Activated CD8-positive, alpha-beta T cell treated with anti-CD3 and anti-CD28 coated beads, Interleukin-2, amount 10 ng/mL, durations not matched to agents 7 days and 5 days (primary cell): Measurements from ENCODE around the gene TMEM33. TPM values are rescaled to one million over a fixed set of nuclear protein-coding genes. Genes with fewer than 3 reads are reported as not detected.
A peak's percentile ranks its signal among the peaks of the same experiment; 100 is the strongest.

ENCODE experiments used
- ATAC-seq: fragments of 150-1000 bp; cut with Tn5 transposase; one replicate; pipeline ENCODE4 v1.10.0; 2021; ENCODE audit warnings: moderate library complexity
- CTCF ChIA-PET: fragments of 350-600 bp; sonication (Branson Sonifier 250); formaldehyde crosslinking; loops from one replicate; lab custom pipeline; 2021; ENCODE audit warnings: antibody characterized with exemption; lab: Charles Lee
- POLR2A ChIA-PET: fragments of 350-600 bp; sonication (Branson Sonifier 250); formaldehyde crosslinking; loops from one replicate; lab custom pipeline; 2021; ENCODE audit warnings: antibody characterized with exemption; lab: Charles Lee
- DNase-seq: peaks from one replicate; pipeline ENCODE4 v3.0.0-alpha.2; 2020
- H3K27ac Mint-ChIP-seq: one replicate; pipeline ENCODE4 v1.8.0; 2021; ENCODE audit warnings: mild to moderate bottlenecking, mixed read lengths
- H3K27me3 Mint-ChIP-seq: one replicate; pipeline ENCODE4 v1.8.0; 2021; ENCODE audit warnings: low read depth, mixed read lengths
- H3K36me3 Mint-ChIP-seq: one replicate; pipeline ENCODE4 v1.8.0; 2021; ENCODE audit warnings: low read depth, mixed read lengths
- H3K4me1 Mint-ChIP-seq: one replicate; pipeline ENCODE4 v1.8.0; 2021; ENCODE audit warnings: low read depth, mixed read lengths
- H3K4me3 Mint-ChIP-seq: one replicate; pipeline ENCODE4 v1.8.0; 2021; ENCODE audit warnings: mild to moderate bottlenecking, mixed read lengths
- H3K9me3 Mint-ChIP-seq: one replicate; pipeline ENCODE4 v1.8.0; 2022; ENCODE audit warnings: mixed read lengths; ENCODE audit not compliant: insufficient read depth
- total RNA-seq, 2 experiments: library from RNA; stranded (reverse); gene quantifications; one replicate each; pipeline ENCODE4 v1.2.3, GENCODE V29; 2021

TMEM33 gene
- total RNA-seq, 2 experiments from 2014 or later: 59.9 TPM

GRCh38 chr4:41981456-41981855 lies 46.2 kb downstream of the TMEM33 start, which contains the start of gene DCAF4L1:
Gene DCAF4L1, plus strand, starts transcription at chr4:41981756. Its CDS starts 37 bp downstream, at chr4:41981793.
- POLR2A ChIA-PET: no interaction called here
- CTCF ChIA-PET: no interaction called here

GRCh38 chr4:41982716-41983115 lies 47.5 kb downstream of the TMEM33 start:
- CTCF ChIA-PET: no interaction called here
- no peak for ATAC-seq

More at GRCh38 chr4:41981456-41981855, 46.2 kb downstream of the TMEM33 start, which contains the start of gene DCAF4L1:
- DNase-seq (no peak), ATAC-seq (no peak)
- H3K27me3 Mint-ChIP-seq: no peaks in the 10 kb centered on the region
- H3K9me3 Mint-ChIP-seq: no peaks in the 10 kb centered on the region
- H3K4me3 Mint-ChIP-seq: no peak within 1 kb of the TSS
- H3K27ac Mint-ChIP-seq: no peak within 1 kb of the TSS
- no peaks in the 10 kb centered on the region for H3K36me3 Mint-ChIP-seq
- H3K4me1 Mint-ChIP-seq: peaks cover 4% of the 10 kb centered on the region

GRCh38 chr4:41985151-41985550 lies 49.9 kb downstream of the TMEM33 start:
- H3K4me3 Mint-ChIP-seq: no peak overlapping the region
- ChIA-PET POLR2A (no interaction called here), CTCF (no interaction called here)
- H3K27ac Mint-ChIP-seq: no peak overlapping the region
- no peaks in the 10 kb centered on the region for H3K36me3 Mint-ChIP-seq
- H3K9me3 Mint-ChIP-seq: no peaks in the 10 kb centered on the region
- peaks cover 9% of the 10 kb centered on the region for H3K4me1 Mint-ChIP-seq
- ATAC-seq (no peak), DNase-seq (no peak)
- no peaks in the 10 kb centered on the region for H3K27me3 Mint-ChIP-seq

More at GRCh38 chr4:41982716-41983115, 47.5 kb downstream of the TMEM33 start:
- Mint-ChIP-seq H3K27me3 (no peaks in the 10 kb centered on the region), H3K36me3 (no peaks in the 10 kb centered on the region), H3K4me3 (no peak overlapping the region), H3K9me3 (no peaks in the 10 kb centered on the region), H3K27ac (no peak overlapping the region), H3K4me1 (peaks cover 3% of the 10 kb centered on the region)
- no peak for DNase-seq
- POLR2A ChIA-PET: no interaction called here

GRCh38 chr4:41989994-41990364 lies 54.8 kb downstream of the TMEM33 start:
- POLR2A ChIA-PET: interaction anchor here (0.6 to 1.2 kb wide), 6 partner anchors 11 to 404 kb away, joined by 3 to 4 read pairs (median 3); partner anchors contain the start of gene TMEM33
- CTCF ChIA-PET: interaction anchor here (0.7 to 3.0 kb wide), 7 partner anchors 13 to 1072 kb away, joined by 3 to 10 read pairs (median 3); partner anchors contain the start of gene TMEM33
- H3K27me3 Mint-ChIP-seq: no peaks in the 10 kb centered on the region
- peak overlapping the region; percentile 90 for H3K4me3 Mint-ChIP-seq
- H3K9me3 Mint-ChIP-seq: no peaks in the 10 kb centered on the region
- peak; percentile 19 for ATAC-seq
- peak overlapping the region; percentile 91 for H3K27ac Mint-ChIP-seq
- H3K4me1 Mint-ChIP-seq: peaks cover 23% of the 10 kb centered on the region
- H3K36me3 Mint-ChIP-seq: peaks cover 8% of the 10 kb centered on the region
- no peak for DNase-seq

GRCh38 chr4:41990365-41991111 lies 55.3 kb downstream of the TMEM33 start, which contains the start of gene SLC30A9:
Gene SLC30A9, plus strand, starts transcription at chr4:41990530. Its CDS starts 122 bp downstream, at chr4:41990652.
- H3K4me3 Mint-ChIP-seq: peak within 1 kb of the TSS; percentile 90
- H3K9me3 Mint-ChIP-seq: no peaks in the 10 kb centered on the region
- H3K36me3 Mint-ChIP-seq: peaks cover 8% of the 10 kb centered on the region
- peak; percentile 94 for ATAC-seq
- DNase-seq: peak; percentile 96
- ChIA-PET CTCF (interaction anchor here (0.7 to 3.0 kb wide), 6 partner anchors 13 to 56 kb away, joined by 3 to 10 read pairs (median 3); partner anchors contain the start of gene TMEM33), POLR2A (interaction anchor here (0.6 to 1.7 kb wide), 7 partner anchors 12 to 403 kb away, joined by 3 to 7 read pairs (median 3); partner anchors contain the start of gene TMEM33)
- peak within 1 kb of the TSS; percentile 91 for H3K27ac Mint-ChIP-seq
- H3K27me3 Mint-ChIP-seq: no peaks in the 10 kb centered on the region
- peaks cover 25% of the 10 kb centered on the region for H3K4me1 Mint-ChIP-seq

- H3K4me1 Mint-ChIP-seq: peaks cover 25% of the 10 kb centered on the region
- DNase-seq: no peak
- CTCF ChIA-PET: interaction anchor here (3.0 kb wide), 1 partner anchor 35 kb away, joined by 10 read pairs; no protein-coding TSS in a partner anchor
- POLR2A ChIA-PET: interaction anchor here (1.7 kb wide), 1 partner anchor 16 kb away, joined by 7 read pairs; no protein-coding TSS in a partner anchor
- H3K4me3 Mint-ChIP-seq: peak overlapping the region; percentile 90
- peaks cover 8% of the 10 kb centered on the region for H3K36me3 Mint-ChIP-seq
- H3K27me3 Mint-ChIP-seq: no peaks in the 10 kb centered on the region
- H3K27ac Mint-ChIP-seq: no peak overlapping the region
- no peak for ATAC-seq
- no peaks in the 10 kb centered on the region for H3K9me3 Mint-ChIP-seq
Measured at GRCh38 chr4:41991916-41992767, 56.9 kb downstream of the TMEM33 start.

GRCh38 chr4:41992967-41993857 lies 58.0 kb downstream of the TMEM33 start:
- Mint-ChIP-seq H3K36me3 (peaks cover 8% of the 10 kb centered on the region), H3K4me1 (peaks cover 25% of the 10 kb centered on the region), H3K9me3 (no peaks in the 10 kb centered on the region), H3K27me3 (no peaks in the 10 kb centered on the region), H3K4me3 (no peak overlapping the region), H3K27ac (no peak overlapping the region)
- DNase-seq: no peak
- CTCF ChIA-PET: no interaction called here
- ATAC-seq: no peak
- POLR2A ChIA-PET: no interaction called here

- Mint-ChIP-seq H3K4me3 (no peak overlapping the region), H3K36me3 (peaks cover 8% of the 10 kb centered on the region), H3K4me1 (peaks cover 19% of the 10 kb centered on the region), H3K27ac (no peak overlapping the region), H3K27me3 (no peaks in the 10 kb centered on the region), H3K9me3 (no peaks in the 10 kb centered on the region)
- DNase-seq (no peak), ATAC-seq (no peak)
- ChIA-PET CTCF (interaction anchor here (1.6 kb wide), 1 partner anchor 10 kb away, joined by 4 read pairs; no protein-coding TSS in a partner anchor), POLR2A (no interaction called here)
Measured at GRCh38 chr4:41994461-41994985, 59.3 kb downstream of the TMEM33 start.

- no peaks in the 10 kb centered on the region for H3K9me3 Mint-ChIP-seq
Measured at GRCh38 chr4:41998019-41998418, 62.8 kb downstream of the TMEM33 start.

GRCh38 chr4:41999321-41999720 lies 64.1 kb downstream of the TMEM33 start:
- H3K9me3 Mint-ChIP-seq: no peaks in the 10 kb centered on the region
- CTCF ChIA-PET: no interaction called here
- no peaks in the 10 kb centered on the region for H3K27me3 Mint-ChIP-seq
- H3K4me1 Mint-ChIP-seq: peaks cover 1% of the 10 kb centered on the region
- no peak overlapping the region for H3K4me3 Mint-ChIP-seq
- ATAC-seq: no peak
- DNase-seq: no peak
- H3K27ac Mint-ChIP-seq: no peak overlapping the region
- POLR2A ChIA-PET: no interaction called here
- H3K36me3 Mint-ChIP-seq: peaks cover 18% of the 10 kb centered on the region

More at GRCh38 chr4:41998019-41998418, 62.8 kb downstream of the TMEM33 start:
- ChIA-PET CTCF (no interaction called here), POLR2A (no interaction called here)
- Mint-ChIP-seq H3K36me3 (peaks cover 7% of the 10 kb centered on the region), H3K4me3 (no peak overlapping the region), H3K27me3 (no peaks in the 10 kb centered on the region), H3K27ac (no peak overlapping the region), H3K4me1 (peaks cover 1% of the 10 kb centered on the region)
- DNase-seq: no peak
- ATAC-seq: no peak
